K562 (cell line): ENCODE results near the gene RNASET2. TPM values are rescaled to one million over a fixed set of nuclear protein-coding genes. Genes with fewer than 3 reads are reported as not detected.

Experiments
- ATAC-seq: fragments of 200-7000 bp; cut with Tn5 transposase; 3 replicates; pipeline ENCODE4 v1.9.1; 2020; ENCODE audit warnings: moderate library complexity
- BruUV-seq: library from RNA; stranded (reverse); fragments of 400-500 nt; replicated peaks from 2 replicates; lab custom pipeline; 2021; lab: Mats Ljungman, UMichigan
- CTCF ChIA-PET: fragments of 300-600 bp; formaldehyde crosslinking; extraction: SDS; loops from one replicate; lab custom pipeline; 2021; ENCODE audit warnings: low intra/inter-chr PET ratio; lab: Yijun Ruan, JAX
- POLR2A ChIA-PET: fragments of 300-600, 350-650 bp; sonication (Branson Sonifier 250); formaldehyde crosslinking; extraction: SDS; loops from one replicate; lab custom pipeline; 2021; ENCODE audit warnings: antibody characterized with exemption, inconsistent platforms; lab: Yijun Ruan, JAX
- DNase-seq, 4 experiments: peaks; one replicate each; pipeline versions ENCODE4 v3.0.0 to v3.0.0-alpha.2; 2011 to 2018; ENCODE audit warnings: low spot score in 3 of 4, mixed read lengths in 3 of 4; ENCODE audit errors: extremely low read depth in 1 of 4
- FAIRE-seq: peaks from 2 replicates; lab custom pipeline; 2011; peaks lifted over from hg19 to GRCh38; lab: Jason Lieb, UNC
- H2AFZ ChIP-seq: 2 replicates; pipeline ENCODE4 v1.6.0; 2011; ENCODE audit warnings: low read depth, low read length, control low read depth, inconsistent platforms
- H3K27ac ChIP-seq: fragments of 200-600 bp; 3 replicates; pipeline ENCODE4 v1.8.0; 2011; ENCODE audit warnings: low read depth, mild to moderate bottlenecking, control low read depth, inconsistent platforms, low read length, moderate library complexity, mixed read lengths; ENCODE audit errors: extremely low read depth
- H3K27me3 ChIP-seq, 2 experiments: fragments of 300-600 bp in 1 of 2; 2 replicates in 1 of 2; 3 replicates in 1 of 2; pipeline versions ENCODE4 v1.6.0 to v1.8.0; 2011; ENCODE audit warnings: inconsistent platforms in 2 of 2, low read length in 2 of 2, mild to moderate bottlenecking in 1 of 2, mixed read lengths in 1 of 2, moderate library complexity in 1 of 2; ENCODE audit not compliant: control insufficient read depth in 2 of 2, insufficient read depth in 2 of 2
- H3K36me3 ChIP-seq: fragments of 300-600 bp; 3 replicates; pipeline ENCODE4 v1.8.0; 2011; ENCODE audit warnings: mild to moderate bottlenecking, low read length, inconsistent platforms; ENCODE audit not compliant: control insufficient read depth, insufficient read depth
- H3K4me1 ChIP-seq, 2 experiments: fragments of 200-600 bp in 1 of 2; replicated peaks in 1 of 2; 2 replicates in 1 of 2; 3 replicates in 1 of 2; pipeline versions ENCODE4 v1.5.1 to v1.8.0; 2011; ENCODE audit warnings: inconsistent platforms in 2 of 2, low read length in 2 of 2, mild to moderate bottlenecking in 1 of 2, mixed read lengths in 1 of 2, moderate library complexity in 1 of 2; ENCODE audit not compliant: control insufficient read depth in 2 of 2, insufficient read depth in 2 of 2
- H3K4me2 ChIP-seq: 2 replicates; pipeline ENCODE4 v1.6.1; 2011; ENCODE audit warnings: low read length, control low read depth, inconsistent platforms, mixed read lengths; ENCODE audit not compliant: insufficient read depth
- H3K4me3 ChIP-seq: fragments of 200-600 bp; sonication (generic), shearing (Covaris generic); 2 replicates; pipeline ENCODE4 v1.5.1; 2016; ENCODE audit warnings: control low read depth, inconsistent platforms
- H3K79me2 ChIP-seq: fragments of 200-600 bp; 3 replicates; pipeline ENCODE4 v1.8.0; 2011; ENCODE audit warnings: low read length, inconsistent platforms; ENCODE audit not compliant: control insufficient read depth, insufficient read depth
- H3K9ac ChIP-seq, 2 experiments: 2 replicates each; pipeline versions ENCODE4 v1.6.0 to v1.6.1; 2011; ENCODE audit warnings: low read depth in 2 of 2, low read length in 2 of 2, control low read depth in 1 of 2, inconsistent platforms in 1 of 2, mild to moderate bottlenecking in 1 of 2, mixed read lengths in 1 of 2; ENCODE audit not compliant: insufficient read depth in 1 of 2
- H3K9me1 ChIP-seq: one replicate; pipeline ENCODE4 v1.6.0; 2011; ENCODE audit warnings: inconsistent platforms, mild to moderate bottlenecking, low read length, moderate library complexity; ENCODE audit not compliant: control insufficient read depth, insufficient read depth
- H3K9me3 ChIP-seq: replicated peaks from 2 replicates; pipeline ENCODE4 v1.5.1; 2011; ENCODE audit warnings: low read depth, low read length, inconsistent platforms; ENCODE audit not compliant: control insufficient read depth, insufficient read depth
- H4K20me1 ChIP-seq: replicated peaks from 2 replicates; pipeline ENCODE4 v1.6.1; 2011; ENCODE audit warnings: low read length, inconsistent platforms, mixed read lengths; ENCODE audit not compliant: control insufficient read depth, insufficient read depth
- MAFF ChIP-seq: IDR thresholded peaks from 2 replicates; pipeline ENCODE4 v1.6.1; 2012; ENCODE audit warnings: low read length, improper control_type of control experiment
- RBM39 ChIP-seq: fragments of 200-400 bp; formaldehyde crosslinking; optimal IDR thresholded peaks from 2 replicates; pipeline ENCODE3; 2018; ENCODE audit warnings: low read depth, low read length
- SMARCA4 ChIP-seq: fragments of 450-650 bp; IDR thresholded peaks from 2 replicates; pipeline ENCODE4 v1.6.1; 2016
- STAT5B ChIP-seq: fragments of 250-450 bp; sonication (Bioruptor Pico); IDR thresholded peaks from 2 replicates; pipeline ENCODE4 v1.8.0; 2021; ENCODE audit warnings: mild to moderate bottlenecking, inconsistent platforms
- TOE1 ChIP-seq, 2 experiments: fragments of 450-650 bp in 1 of 2; sonication (generic) in 1 of 2; formaldehyde crosslinking in 1 of 2; IDR thresholded peaks; 2 replicates each; pipeline versions ENCODE4 v1.7.1 to v1.8.0; 2016 to 2022; ENCODE audit warnings: borderline replicate concordance in 2 of 2, mild to moderate bottlenecking in 2 of 2, antibody characterized with exemption in 1 of 2, inconsistent platforms in 1 of 2, low read depth in 1 of 2, missing genetic modification reagents in 1 of 2, moderate library complexity in 1 of 2
- WGBS: fragments of 100-300 bp; shearing (Covaris generic); methylation state at CpG from one replicate; pipeline ENCODE4 v1.1.6; 2016; ENCODE audit warnings: low coverage, mixed read lengths; ENCODE audit not compliant: insufficient coverage; ENCODE audit errors: missing lambda C conversion rate; 5-methylcytosine and 5-hydroxymethylcytosine counted together
- in situ Hi-C: fragments of 300-500 bp; cut with MboI; formaldehyde crosslinking; loops from 4 replicates; pipeline ENCODE4 v1.15.0; 2018; ENCODE audit warnings: inconsistent platforms, mixed read lengths
- intact Hi-C: fragments of 100-400 bp; cut with micrococcal nuclease; formaldehyde crosslinking; loops from 2 replicates; pipeline ENCODE4 v1.14.2; 2022
- polyA plus RNA-seq, 8 experiments: library from polyadenylated mRNA; depleted of rRNA in 4 of 8; stranded (reverse) in 5 of 8; unstranded in 3 of 8; fragments of >200 nt; fragmentation: Nextera tagmentation in 2 of 8; fragmentation: Illumina TruSeq in 1 of 8; extraction: Ambion mirVana in 2 of 8; extraction: Trizol in 1 of 8; gene quantifications; 2 replicates each; pipeline versions ENCODE4 v1.2.1 to v1.2.3, GENCODE V29; 2011 to 2014; ENCODE audit warnings: inconsistent platforms in 1 of 8, missing spikeins in 1 of 8
- total RNA-seq, 7 experiments: library from RNA; depleted of rRNA in 6 of 7; stranded (reverse); fragments of >200 nt in 6 of 7; fragmentation: Illumina TruSeq in 2 of 7; extraction: Trizol in 2 of 7; gene quantifications; 2 replicates each; pipeline versions ENCODE4 v1.2.1 to v1.2.3, GENCODE V29; 2011 to 2021; ENCODE audit warnings: low replicate concordance in 1 of 7
- TF ChIP-seq, protein P1 (sequence below): fragments of 450-650 bp; formaldehyde crosslinking; IDR thresholded peaks from 2 replicates; pipeline ENCODE4 v1.4.0; 2020; ENCODE audit warnings: mild to moderate bottlenecking, mixed read lengths

Gene RNASET2
- total and polyA plus RNA-seq, 9 of the 15 experiments (the other 6 are each of a cell fraction or from before 2014, with no cell fraction given): 7.4 to 141 (median 91.3) TPM

DNA sequence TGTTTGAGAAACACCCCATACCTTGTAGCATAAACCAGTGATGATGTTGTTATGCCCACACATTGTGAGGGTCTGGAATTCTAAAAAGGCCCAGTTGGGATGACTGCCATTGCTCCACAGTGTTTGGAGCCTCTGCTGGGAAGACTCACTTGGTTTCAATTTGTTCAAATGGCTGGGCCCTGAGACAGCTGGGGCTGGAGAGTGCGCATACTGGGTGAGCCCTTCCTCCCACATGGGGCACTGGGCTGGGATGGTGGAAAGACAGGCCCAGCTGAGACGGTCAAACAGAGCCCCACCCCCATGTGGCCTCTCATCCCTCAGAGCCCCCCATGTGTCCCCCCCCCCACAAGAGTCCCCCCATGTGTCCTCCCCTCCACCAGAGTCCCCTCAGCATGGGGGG is 20.3 kb upstream of the RNASET2 start:
- intact Hi-C loops (no loop called here), in situ Hi-C loops (no loop called here)
- Histone ChIP-seq H3K9me3 (no peaks in the 10 kb centered on the region), H3K9me1 (no peaks in the 10 kb centered on the region), H3K9ac (no peak overlapping the region), H3K4me1 (no peaks in the 10 kb centered on the region), H2AFZ (no peak overlapping the region), H4K20me1 (no peaks in the 10 kb centered on the region), H3K4me2 (no peak overlapping the region), H3K27me3 (no peaks in the 10 kb centered on the region), H3K27ac (no peak overlapping the region), H3K4me3 (no peak overlapping the region), H3K79me2 (no peaks in the 10 kb centered on the region), H3K36me3 (peaks cover 30% of the 10 kb centered on the region; the same call in 2 of the 3 replicates)
- TF ChIP-seq TOE1 (IDR thresholded peaks at IDR 0.05; ENCODE audit: borderline replicate concordance): no peak
- no peak for TF ChIP-seq TOE1 (CRISPR knock-in tag; IDR thresholded peaks at IDR 0.05; ENCODE audit: borderline replicate concordance, low read depth)
- TF ChIP-seq RBM39: no peak
- no peak for TF ChIP-seq SMARCA4
- no peak for TF ChIP-seq STAT5B (CRISPR knock-in tag)
- TF ChIP-seq, protein P1, sequence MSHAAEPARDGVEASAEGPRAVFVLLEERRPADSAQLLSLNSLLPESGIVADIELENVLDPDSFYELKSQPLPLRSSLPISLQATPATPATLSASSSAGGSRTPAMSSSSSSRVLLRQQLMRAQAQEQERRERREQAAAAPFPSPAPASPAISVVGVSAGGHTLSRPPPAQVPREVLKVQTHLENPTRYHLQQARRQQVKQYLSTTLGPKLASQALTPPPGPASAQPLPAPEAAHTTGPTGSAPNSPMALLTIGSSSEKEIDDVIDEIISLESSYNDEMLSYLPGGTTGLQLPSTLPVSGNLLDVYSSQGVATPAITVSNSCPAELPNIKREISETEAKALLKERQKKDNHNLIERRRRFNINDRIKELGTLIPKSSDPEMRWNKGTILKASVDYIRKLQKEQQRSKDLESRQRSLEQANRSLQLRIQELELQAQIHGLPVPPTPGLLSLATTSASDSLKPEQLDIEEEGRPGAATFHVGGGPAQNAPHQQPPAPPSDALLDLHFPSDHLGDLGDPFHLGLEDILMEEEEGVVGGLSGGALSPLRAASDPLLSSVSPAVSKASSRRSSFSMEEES (CRISPR knock-in tag): no peak
- no peak for TF ChIP-seq MAFF
- WGBS: 100% methylated on average over 2 of the region's 2 CpGs
- ChIA-PET CTCF (no interaction called here), POLR2A (interaction anchor here (1.5 kb wide), 1 partner anchor 21 kb away, joined by 6 read pairs; the partner anchor contains the start of gene RNASET2)
- ATAC-seq (no peak; the same call in 2 of the 3 replicates), DNase-seq (no peak), FAIRE-seq (no peak)
- BruUV-seq: no TSS peak
